B cell (primary cell): ENCODE measurements around the gene FREM2. TPM values are rescaled to one million over a fixed set of nuclear protein-coding genes. Genes with fewer than 3 reads are reported as not detected.

ENCODE experiments used
- ATAC-seq: fragments of 200-7000 bp; cut with Tn5 transposase; one replicate; pipeline ENCODE4 v1.10.0; 2021; ENCODE audit warnings: low read depth, mild to moderate bottlenecking, moderate number of reproducible peaks, moderate library complexity
- CTCF ChIA-PET: fragments of 350-600 bp; sonication (Branson Sonifier 250); formaldehyde crosslinking; loops from one replicate; lab custom pipeline; 2021; ENCODE audit warnings: antibody characterized with exemption, inconsistent platforms; lab: Charles Lee
- POLR2A ChIA-PET: fragments of 350-600 bp; sonication (Branson Sonifier 250); formaldehyde crosslinking; loops from one replicate; lab custom pipeline; 2021; ENCODE audit warnings: antibody characterized with exemption; lab: Charles Lee
- DNase-seq: peaks from one replicate; pipeline ENCODE4 v3.0.0; 2013
- H2AFZ ChIP-seq: 2 replicates; pipeline ENCODE4 v1.6.1; 2012; ENCODE audit warnings: mild to moderate bottlenecking, low read depth, low read length; ENCODE audit not compliant: insufficient read depth, poor library complexity, severe bottlenecking
- H3K27ac ChIP-seq, 2 donors: 1 replicate in 1 of 2; 2 replicates in 1 of 2; pipeline ENCODE4 v1.5.1; 2012 to 2013; ENCODE audit warnings: low read length in 2 of 2, mild to moderate bottlenecking in 2 of 2, moderate library complexity in 1 of 2
- H3K27me3 ChIP-seq, 4 experiments: fragments of 200-600 bp in 1 of 4; sonication (generic) in 1 of 4; replicated peaks in 1 of 4; 1 replicate in 2 of 4; 2 replicates in 2 of 4; pipeline versions ENCODE4 v1.6.1 to v1.7.0; 2013 to 2016; ENCODE audit warnings: low read length in 3 of 4, mild to moderate bottlenecking in 2 of 4, mixed read lengths in 1 of 4, moderate library complexity in 1 of 4; ENCODE audit not compliant: insufficient read depth in 4 of 4, control insufficient read depth in 3 of 4; ENCODE audit errors: control extremely low read depth in 1 of 4
- H3K36me3 ChIP-seq, 2 experiments: replicated peaks in 1 of 2; 1 replicate in 1 of 2; 2 replicates in 1 of 2; pipeline versions ENCODE4 v1.6.1 to v1.7.1; 2013; ENCODE audit warnings: low read length in 1 of 2; ENCODE audit not compliant: insufficient read depth in 2 of 2, control insufficient read depth in 1 of 2; ENCODE audit errors: control extremely low read depth in 1 of 2, extremely low read depth in 1 of 2
- H3K4me1 ChIP-seq, 2 donors: fragments of 200-600 bp in 1 of 2; sonication (generic) in 1 of 2; 1 replicate in 1 of 2; 2 replicates in 1 of 2; pipeline versions ENCODE4 v1.5.1 to v1.6.1; 2013 to 2017; ENCODE audit warnings: low read length in 2 of 2; ENCODE audit not compliant: control insufficient read depth in 2 of 2, insufficient read depth in 2 of 2
- H3K4me2 ChIP-seq: replicated peaks from 2 replicates; pipeline ENCODE3; 2012; ENCODE audit warnings: mild to moderate bottlenecking, low read depth, low read length; ENCODE audit not compliant: poor library complexity, severe bottlenecking
- H3K4me3 ChIP-seq, 5 experiments: fragments of 200-600 bp in 1 of 5; sonication (generic) in 1 of 5; 1 replicate in 3 of 5; 2 replicates in 2 of 5; pipeline versions ENCODE4 v1.5.1 to v1.7.0; 2011 to 2016; ENCODE audit warnings: low read length in 4 of 5, mild to moderate bottlenecking in 4 of 5, low read depth in 2 of 5, control low read depth in 1 of 5, moderate library complexity in 1 of 5; ENCODE audit not compliant: insufficient read depth in 1 of 5; ENCODE audit errors: control extremely low read depth in 1 of 5, extremely low read depth in 1 of 5
- H3K79me2 ChIP-seq: fragments of 200-600 bp; sonication (generic); one replicate; pipeline ENCODE4 v1.6.0; 2016; ENCODE audit warnings: low read length; ENCODE audit not compliant: control insufficient read depth, insufficient read depth
- H3K9ac ChIP-seq: fragments of 200-600 bp; sonication (generic); 2 replicates; pipeline ENCODE4 v1.6.1; 2017; ENCODE audit warnings: mild to moderate bottlenecking, low read length, moderate library complexity
- H3K9me3 ChIP-seq, 3 donors: one replicate each; pipeline versions ENCODE4 v1.6.1 to v1.7.1; 2013; ENCODE audit warnings: low read length in 2 of 3; ENCODE audit not compliant: control insufficient read depth in 2 of 3, insufficient read depth in 1 of 3; ENCODE audit errors: control extremely low read depth in 1 of 3
- H4K20me1 ChIP-seq: 2 replicates; pipeline ENCODE4 v1.6.0; 2012; ENCODE audit warnings: mild to moderate bottlenecking, low read length; ENCODE audit not compliant: insufficient read depth, control insufficient read depth, poor library complexity, severe bottlenecking
- H3K27ac Mint-ChIP-seq: one replicate; pipeline ENCODE4 v1.8.0; 2021; ENCODE audit warnings: mixed read lengths
- H3K27me3 Mint-ChIP-seq: one replicate; pipeline ENCODE4 v1.8.0; 2021; ENCODE audit warnings: mixed read lengths
- H3K4me1 Mint-ChIP-seq: one replicate; pipeline ENCODE4 v1.8.0; 2021; ENCODE audit warnings: mixed read lengths
- H3K4me3 Mint-ChIP-seq: one replicate; pipeline ENCODE4 v1.8.0; 2021; ENCODE audit warnings: mixed read lengths
- H3K9me3 Mint-ChIP-seq: one replicate; pipeline ENCODE4 v1.8.0; 2022; ENCODE audit warnings: mixed read lengths; ENCODE audit not compliant: insufficient read depth
- EZH2 ChIP-seq: IDR thresholded peaks from 2 replicates; pipeline ENCODE4 v1.6.1; 2012; ENCODE audit warnings: borderline replicate concordance, low read depth, mild to moderate bottlenecking, moderate library complexity, low read length; ENCODE audit not compliant: insufficient read depth, poor library complexity, severe bottlenecking
- WGBS: methylation state at CpG from one replicate; pipeline ENCODE4 v1.1.5; 2013; ENCODE audit warnings: missing lambda C conversion rate; ENCODE audit not compliant: insufficient coverage; 5-methylcytosine and 5-hydroxymethylcytosine counted together
- intact Hi-C: fragments of 100-400 bp; cut with micrococcal nuclease; formaldehyde crosslinking; loops from one replicate; pipeline ENCODE4 v1.10.0; 2022
- polyA plus RNA-seq: library from polyadenylated mRNA; depleted of rRNA; stranded (reverse); fragments of >200 nt; gene quantifications from 2 replicates; pipeline ENCODE4 v1.2.3, GENCODE V29; 2012
- total RNA-seq, 2 donors: library from RNA; stranded (reverse); fragments of 120-200 nt in 1 of 2; gene quantifications; 1 replicate in 1 of 2; 2 replicates in 1 of 2; pipeline versions ENCODE4 v1.2.3 to v1.2.4, GENCODE V29; 2013 to 2022
- TF ChIP-seq, protein P1 (sequence below): fragments of 200-600 bp; IDR thresholded peaks from one replicate; pipeline ENCODE4 v1.8.0; 2022; ENCODE audit warnings: antibody characterized with exemption, mild to moderate bottlenecking

Gene FREM2
- total and polyA plus RNA-seq, 2 donors (not counting 1 experiment from before 2014, with no cell fraction given) = not detected

DNA sequence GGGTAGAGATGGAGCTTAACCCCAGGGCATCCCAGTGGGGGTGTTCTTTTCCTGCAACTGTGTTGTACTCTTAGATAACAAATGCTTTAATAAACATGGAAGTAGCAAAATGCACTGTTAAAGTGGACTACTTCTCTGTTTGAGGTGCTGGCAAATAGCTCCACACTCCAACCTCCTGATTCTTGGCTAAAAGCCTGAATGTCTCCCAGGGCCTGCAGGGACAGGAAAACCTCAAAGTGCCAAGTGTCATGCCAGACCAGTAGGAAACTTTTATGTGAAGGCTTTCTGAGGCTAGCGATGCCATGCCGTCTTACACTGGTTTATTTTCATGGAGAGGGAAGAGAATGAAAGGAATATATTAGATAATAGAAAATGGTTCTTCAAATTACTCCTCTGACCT, 6.8 kb downstream of the FREM2 start:
- Histone ChIP-seq H3K9me3 (no peaks in the 10 kb centered on the region), H3K9ac (no peak overlapping the region), H3K27ac (no peak overlapping the region), H3K27me3 (no peaks in the 10 kb centered on the region), H3K36me3 (no peaks in the 10 kb centered on the region), H3K79me2 (no peaks in the 10 kb centered on the region), H3K4me1 (no peaks in the 10 kb centered on the region), H4K20me1 (no peaks in the 10 kb centered on the region), H3K4me3 (no peak overlapping the region), H3K4me2 (no peak overlapping the region), H2AFZ (no peak overlapping the region)
- ChIA-PET POLR2A (no interaction called here), CTCF (no interaction called here)
- WGBS = no CpG with 5 or more reads among the region's 2 CpGs
- Mint-ChIP-seq H3K27ac (no peak overlapping the region), H3K27me3 (no peaks in the 10 kb centered on the region), H3K4me3 (no peak overlapping the region), H3K9me3 (peaks cover 3% of the 10 kb centered on the region), H3K4me1 (no peaks in the 10 kb centered on the region)
- TF ChIP-seq EZH2 = no peak
- TF ChIP-seq, protein P1, sequence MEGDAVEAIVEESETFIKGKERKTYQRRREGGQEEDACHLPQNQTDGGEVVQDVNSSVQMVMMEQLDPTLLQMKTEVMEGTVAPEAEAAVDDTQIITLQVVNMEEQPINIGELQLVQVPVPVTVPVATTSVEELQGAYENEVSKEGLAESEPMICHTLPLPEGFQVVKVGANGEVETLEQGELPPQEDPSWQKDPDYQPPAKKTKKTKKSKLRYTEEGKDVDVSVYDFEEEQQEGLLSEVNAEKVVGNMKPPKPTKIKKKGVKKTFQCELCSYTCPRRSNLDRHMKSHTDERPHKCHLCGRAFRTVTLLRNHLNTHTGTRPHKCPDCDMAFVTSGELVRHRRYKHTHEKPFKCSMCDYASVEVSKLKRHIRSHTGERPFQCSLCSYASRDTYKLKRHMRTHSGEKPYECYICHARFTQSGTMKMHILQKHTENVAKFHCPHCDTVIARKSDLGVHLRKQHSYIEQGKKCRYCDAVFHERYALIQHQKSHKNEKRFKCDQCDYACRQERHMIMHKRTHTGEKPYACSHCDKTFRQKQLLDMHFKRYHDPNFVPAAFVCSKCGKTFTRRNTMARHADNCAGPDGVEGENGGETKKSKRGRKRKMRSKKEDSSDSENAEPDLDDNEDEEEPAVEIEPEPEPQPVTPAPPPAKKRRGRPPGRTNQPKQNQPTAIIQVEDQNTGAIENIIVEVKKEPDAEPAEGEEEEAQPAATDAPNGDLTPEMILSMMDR = no peak
- DNase-seq (no peak), ATAC-seq (no peak)
- intact Hi-C loops = no loop called here

DNA sequence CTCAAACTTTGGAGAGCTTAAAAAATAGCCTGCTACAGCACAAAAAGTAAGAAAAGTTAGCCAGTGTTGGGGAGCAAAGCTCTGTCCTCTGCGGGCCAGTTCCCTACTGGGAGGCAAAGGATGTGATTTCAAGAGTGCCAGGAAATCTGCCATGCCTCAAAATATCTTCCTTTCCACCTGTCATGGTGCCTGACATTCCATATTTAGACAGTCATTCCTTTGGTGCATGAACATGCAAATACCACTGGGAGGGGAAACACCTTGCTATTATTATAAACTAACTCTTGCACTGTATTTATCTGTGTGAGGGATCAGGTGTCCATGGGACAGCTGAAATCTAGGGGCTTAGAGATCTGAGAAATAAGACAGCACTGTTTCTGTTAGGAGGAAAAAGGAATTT, 10.3 kb downstream of the FREM2 start:
- Histone ChIP-seq H3K79me2 (no peaks in the 10 kb centered on the region), H4K20me1 (no peaks in the 10 kb centered on the region), H3K4me2 (no peak overlapping the region), H3K4me3 (no peak overlapping the region), H3K4me1 (no peaks in the 10 kb centered on the region), H3K27ac (no peak overlapping the region), H3K27me3 (no peaks in the 10 kb centered on the region), H3K36me3 (no peaks in the 10 kb centered on the region), H3K9ac (no peak overlapping the region), H2AFZ (no peak overlapping the region), H3K9me3 (no peaks in the 10 kb centered on the region)
- Mint-ChIP-seq H3K4me3 (no peak overlapping the region), H3K9me3 (no peaks in the 10 kb centered on the region), H3K27me3 (no peaks in the 10 kb centered on the region), H3K27ac (no peak overlapping the region), H3K4me1 (no peaks in the 10 kb centered on the region)
- ATAC-seq (no peak), DNase-seq (no peak)
- 100% methylated on average over 1 of the region's 1 CpG for WGBS
- POLR2A ChIA-PET = no interaction called here
- CTCF ChIA-PET = no interaction called here
- TF ChIP-seq EZH2 = no peak
- TF ChIP-seq, protein P1 = no peak
- intact Hi-C loops = no loop called here
